Breast epithelium (tissue), 3 donors: ENCODE data around the gene ZNF385A.

ENCODE experiments used
- CTCF ChIP-seq, 3 donors: fragments of 450-650 bp; IDR thresholded peaks; one replicate each; pipeline ENCODE4 v1.5.1; 2016 to 2017; ENCODE audit warnings: antibody characterized with exemption in 3 of 3, mild to moderate bottlenecking in 3 of 3, moderate library complexity in 3 of 3
- POLR2A ChIP-seq: fragments of 450-650 bp; IDR thresholded peaks from one replicate; pipeline ENCODE4 v1.6.1; 2016; ENCODE audit warnings: antibody characterized with exemption, mild to moderate bottlenecking, moderate library complexity
- POLR2AphosphoS5 ChIP-seq, 3 donors: sonication (generic); formaldehyde crosslinking; IDR thresholded peaks; one replicate each; pipeline ENCODE4 v1.6.1; 2017; ENCODE audit warnings: antibody characterized with exemption in 3 of 3

- TF ChIP-seq POLR2A (no peak), POLR2AphosphoS5 (IDR thresholded peaks at IDR 0.05) (no peak), CTCF (IDR thresholded peaks at IDR 0.05) (no peak)
Observed at GRCh38 chr12:54338698-54339296, 45.7 kb downstream of the ZNF385A start.
